Inflammatory macrophage treated with lipopolysaccharide for 1 hour (primary cell): ENCODE results near the gene PRPF40B.

Experiments used
- DNase-seq, 2 donors: peaks; one replicate each; pipeline ENCODE4 v3.0.0-alpha.2; 2020 to 2022

PRPF40B gene

DNA sequence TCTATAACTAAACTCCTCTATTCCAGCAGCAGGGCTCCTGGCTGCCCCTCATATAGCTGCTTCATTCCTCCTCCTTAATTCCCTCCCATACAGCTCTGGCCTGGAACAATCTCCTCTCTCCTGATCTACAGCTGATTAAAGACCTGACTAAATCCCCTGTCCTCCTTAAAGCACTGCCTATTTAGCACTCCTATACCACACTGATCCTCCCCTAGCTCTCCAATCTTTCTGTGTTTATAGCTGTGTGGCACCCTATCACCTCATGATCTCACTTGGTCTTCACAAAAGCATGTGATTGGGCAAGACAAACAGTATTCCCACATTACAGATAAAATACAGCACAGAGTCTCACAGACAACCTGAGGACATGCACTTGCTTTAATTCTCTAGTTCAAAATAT, 66.4 kb downstream of the PRPF40B start:
- no peak for DNase-seq

DNA sequence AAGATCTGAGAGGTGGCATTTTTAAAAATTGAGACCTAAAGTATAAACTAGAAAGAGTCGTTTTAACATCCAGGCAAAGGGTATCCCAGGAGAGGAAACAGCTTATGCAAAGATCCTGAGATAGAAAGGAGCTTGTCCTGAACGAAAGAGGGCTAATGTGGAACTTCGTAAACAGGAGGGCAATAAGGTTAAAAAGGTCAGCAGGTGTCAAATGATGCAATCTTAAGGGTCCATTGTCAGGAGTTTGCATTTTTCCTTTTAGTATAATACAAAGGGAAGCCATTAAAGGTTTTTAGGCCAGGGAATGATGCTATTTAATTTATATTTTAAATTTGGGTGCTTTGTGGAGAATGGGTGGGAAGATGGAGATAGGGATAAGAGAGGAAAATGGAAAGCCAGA, 69.5 kb downstream of the PRPF40B start:
- no peak for DNase-seq

DNA sequence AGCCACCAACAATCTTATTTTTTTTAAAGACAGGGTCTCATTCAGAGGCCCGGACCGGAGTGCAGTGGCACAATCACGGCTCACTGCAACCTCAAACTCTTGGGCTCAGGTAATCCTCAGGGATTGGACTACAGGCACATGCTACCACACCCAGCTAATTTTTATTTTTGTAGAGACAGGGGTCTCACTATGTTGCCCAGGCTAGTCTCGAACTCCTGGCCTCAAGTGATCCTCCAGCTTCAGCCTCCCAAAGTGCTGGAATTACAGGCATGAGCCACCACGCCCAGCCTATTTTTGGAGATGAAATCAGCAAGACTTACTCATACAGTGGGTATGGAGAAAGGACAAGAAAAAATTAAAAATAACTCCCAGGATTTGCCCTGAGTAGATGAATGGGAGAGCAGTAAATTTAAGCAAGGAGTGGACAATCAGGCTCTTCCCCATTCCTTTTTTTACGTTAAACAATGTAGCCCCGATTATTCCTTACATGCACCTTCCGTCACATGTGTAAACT, 70.6 kb downstream of the PRPF40B start:
- no peak for DNase-seq
